Parathyroid adenoma (tissue), 2 donors: ENCODE data around the gene CA11.
"Not testable (repeated sequence)": the region's sequence is repeated elsewhere in the genome, so short reads cannot be mapped to it uniquely, and the experiment has no call there.

Experiments used
- H2AFZ ChIP-seq: fragments of 300-600 bp; sonication (generic); one replicate; pipeline ENCODE4 v1.7.0; 2017; ENCODE audit warnings: antibody characterized with exemption, mild to moderate bottlenecking
- H3K27ac ChIP-seq: fragments of 300-600 bp; sonication (generic); one replicate; pipeline ENCODE4 v1.7.0; 2017
- H3K27me3 ChIP-seq: fragments of 300-600 bp; sonication (generic); one replicate; pipeline ENCODE4 v1.7.0; 2017; ENCODE audit warnings: low read length; ENCODE audit not compliant: control insufficient read depth, insufficient read depth
- H3K36me3 ChIP-seq: fragments of 300-600 bp; sonication (generic); one replicate; pipeline ENCODE4 v1.7.0; 2017; ENCODE audit warnings: low read length; ENCODE audit not compliant: control insufficient read depth, insufficient read depth
- H3K4me1 ChIP-seq: fragments of 300-600 bp; sonication (generic); one replicate; pipeline ENCODE4 v1.7.0; 2017; ENCODE audit warnings: control low read depth
- H3K4me2 ChIP-seq: fragments of 300-600 bp; sonication (generic); one replicate; pipeline ENCODE4 v1.7.0; 2017; ENCODE audit warnings: low read length
- H3K4me3 ChIP-seq: fragments of 300-600 bp; sonication (generic); one replicate; pipeline ENCODE4 v1.7.0; 2017; ENCODE audit warnings: low read depth, low read length
- H3K79me2 ChIP-seq: fragments of 300-600 bp; sonication (generic); one replicate; pipeline ENCODE4 v1.7.0; 2017; ENCODE audit warnings: control low read depth
- H3K9ac ChIP-seq: fragments of 300-600 bp; sonication (generic); one replicate; pipeline ENCODE4 v1.7.0; 2017; ENCODE audit warnings: mild to moderate bottlenecking
- H3K9me3 ChIP-seq: fragments of 300-600 bp; sonication (generic); one replicate; pipeline ENCODE4 v1.7.0; 2017; ENCODE audit warnings: low read length; ENCODE audit not compliant: control insufficient read depth
- TF ChIP-seq, protein P1 (sequence below): fragments of 300-600 bp; sonication (generic); IDR thresholded peaks from one replicate; pipeline ENCODE4 v1.7.0; 2017; ENCODE audit warnings: antibody characterized with exemption, mild to moderate bottlenecking
- donor health status: primary hyperparathyroidism.

The CA11 gene

DNA sequence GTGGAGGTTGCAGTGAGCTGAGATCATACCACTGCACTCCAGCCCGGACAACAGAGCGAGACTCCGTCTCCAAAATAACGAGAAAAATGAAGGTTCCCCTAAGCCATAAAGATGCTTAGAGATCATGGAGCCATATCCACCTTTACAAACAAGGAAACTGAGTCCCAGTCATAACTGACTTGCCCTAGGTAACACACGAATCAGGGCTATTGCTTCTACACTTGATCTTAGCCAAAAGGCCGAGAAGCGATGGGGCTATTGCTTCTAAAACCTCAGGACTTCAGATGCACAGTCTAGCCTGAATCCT lies 12.0 kb downstream of the CA11 start:
- peak overlapping the region; percentile 57 for H3K4me3 ChIP-seq
- peak overlapping the region; percentile 64 for H3K4me2 ChIP-seq
- no peaks in the 10 kb centered on the region for H3K79me2 ChIP-seq
- H3K4me1 ChIP-seq = peaks cover 50% of the 10 kb centered on the region
- H3K9ac ChIP-seq = no peak overlapping the region
- H3K36me3 ChIP-seq = no peaks in the 10 kb centered on the region
- H3K27me3 ChIP-seq = no peaks in the 10 kb centered on the region
- H2AFZ ChIP-seq = no peak overlapping the region
- H3K27ac ChIP-seq = peak overlapping the region; percentile 99
- TF ChIP-seq, protein P1, sequence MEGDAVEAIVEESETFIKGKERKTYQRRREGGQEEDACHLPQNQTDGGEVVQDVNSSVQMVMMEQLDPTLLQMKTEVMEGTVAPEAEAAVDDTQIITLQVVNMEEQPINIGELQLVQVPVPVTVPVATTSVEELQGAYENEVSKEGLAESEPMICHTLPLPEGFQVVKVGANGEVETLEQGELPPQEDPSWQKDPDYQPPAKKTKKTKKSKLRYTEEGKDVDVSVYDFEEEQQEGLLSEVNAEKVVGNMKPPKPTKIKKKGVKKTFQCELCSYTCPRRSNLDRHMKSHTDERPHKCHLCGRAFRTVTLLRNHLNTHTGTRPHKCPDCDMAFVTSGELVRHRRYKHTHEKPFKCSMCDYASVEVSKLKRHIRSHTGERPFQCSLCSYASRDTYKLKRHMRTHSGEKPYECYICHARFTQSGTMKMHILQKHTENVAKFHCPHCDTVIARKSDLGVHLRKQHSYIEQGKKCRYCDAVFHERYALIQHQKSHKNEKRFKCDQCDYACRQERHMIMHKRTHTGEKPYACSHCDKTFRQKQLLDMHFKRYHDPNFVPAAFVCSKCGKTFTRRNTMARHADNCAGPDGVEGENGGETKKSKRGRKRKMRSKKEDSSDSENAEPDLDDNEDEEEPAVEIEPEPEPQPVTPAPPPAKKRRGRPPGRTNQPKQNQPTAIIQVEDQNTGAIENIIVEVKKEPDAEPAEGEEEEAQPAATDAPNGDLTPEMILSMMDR = no peak
- no peaks in the 10 kb centered on the region for H3K9me3 ChIP-seq

DNA sequence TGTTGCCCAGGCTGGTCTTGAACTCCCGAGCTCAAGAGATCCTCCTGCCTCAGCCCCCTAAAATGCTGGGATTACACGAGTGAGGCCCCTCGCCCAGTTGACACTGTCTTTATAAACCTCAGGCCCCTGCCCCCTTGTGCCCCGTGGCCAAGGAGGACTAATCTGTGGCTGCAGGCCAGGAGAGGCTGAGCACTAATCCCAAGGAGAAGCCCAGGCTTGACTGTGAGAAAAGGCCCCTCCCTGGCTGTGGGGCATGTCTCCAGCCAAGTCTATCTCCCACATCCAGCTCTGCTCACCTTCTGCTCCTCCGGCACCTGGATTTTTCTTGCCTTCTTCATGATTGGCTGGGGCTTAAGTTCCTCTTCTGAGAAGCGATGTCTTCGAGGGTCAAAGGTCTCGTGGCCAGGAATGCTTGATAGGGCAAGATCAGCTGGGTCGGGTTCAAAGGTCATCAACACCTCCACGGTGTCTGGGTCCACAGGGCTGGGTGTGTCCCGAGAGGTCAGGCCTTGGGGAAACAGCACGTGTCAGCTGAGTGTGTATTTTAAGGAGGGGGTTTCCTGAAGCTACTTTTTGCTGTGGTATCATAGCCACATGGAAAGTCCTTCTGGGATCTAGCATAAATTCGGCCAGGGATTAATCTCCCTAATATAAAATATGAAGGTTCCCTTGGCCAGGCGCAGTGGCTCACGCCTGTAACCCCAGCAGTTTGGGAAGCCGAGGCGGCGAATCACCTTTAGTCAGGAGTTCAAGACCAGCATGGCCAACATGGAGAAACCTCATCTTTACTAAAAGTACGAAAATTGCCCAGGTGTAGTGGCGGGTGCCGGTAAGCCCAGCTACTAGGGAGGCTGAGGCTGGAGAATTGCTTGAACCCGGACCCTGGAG lies 12.6 kb downstream of the CA11 start:
- TF ChIP-seq, protein P1 = no peak
- Histone ChIP-seq H3K9me3 (no peaks in the 10 kb centered on the region), H3K4me2 (peak overlapping the region; percentile 64), H3K36me3 (no peaks in the 10 kb centered on the region), H3K27me3 (no peaks in the 10 kb centered on the region), H3K9ac (no peak overlapping the region), H2AFZ (no peak overlapping the region), H3K4me3 (peak overlapping the region; percentile 57), H3K79me2 (no peaks in the 10 kb centered on the region), H3K27ac (peak overlapping the region; percentile 99), H3K4me1 (peaks cover 45% of the 10 kb centered on the region)

DNA sequence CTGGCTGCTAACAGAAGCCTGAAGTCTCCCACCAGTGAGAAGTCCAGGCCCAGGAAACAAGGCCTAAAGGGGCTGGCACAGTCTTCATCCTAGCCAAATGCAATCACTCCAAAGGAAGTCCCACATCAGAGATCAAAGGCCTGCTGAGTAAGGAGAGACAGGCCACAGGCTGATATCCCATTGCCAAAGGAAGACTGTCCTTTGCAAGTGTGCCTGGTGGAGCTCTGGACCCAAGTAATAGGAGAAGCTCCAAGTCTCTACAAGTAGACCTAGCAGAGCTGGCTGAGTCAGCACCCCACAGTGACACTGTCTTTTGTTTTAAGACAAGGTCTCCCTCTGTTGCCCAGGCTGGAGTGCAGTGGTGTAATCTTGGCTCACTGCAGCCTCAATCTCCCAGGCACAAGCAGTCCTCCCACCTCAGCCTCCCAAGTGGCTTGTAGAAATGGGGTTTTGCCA lies 13.3 kb downstream of the CA11 start:
- H3K79me2 ChIP-seq = no peaks in the 10 kb centered on the region
- H3K27me3 ChIP-seq = no peaks in the 10 kb centered on the region
- no peak overlapping the region for H3K9ac ChIP-seq
- peak overlapping the region; percentile 64 for H3K4me2 ChIP-seq
- H3K4me1 ChIP-seq = peaks cover 44% of the 10 kb centered on the region
- no peaks in the 10 kb centered on the region for H3K36me3 ChIP-seq
- H3K9me3 ChIP-seq = no peaks in the 10 kb centered on the region
- H2AFZ ChIP-seq = no peak overlapping the region
- H3K27ac ChIP-seq = peak overlapping the region; percentile 99
- no peak overlapping the region for H3K4me3 ChIP-seq
- TF ChIP-seq, protein P1 = no peak

DNA sequence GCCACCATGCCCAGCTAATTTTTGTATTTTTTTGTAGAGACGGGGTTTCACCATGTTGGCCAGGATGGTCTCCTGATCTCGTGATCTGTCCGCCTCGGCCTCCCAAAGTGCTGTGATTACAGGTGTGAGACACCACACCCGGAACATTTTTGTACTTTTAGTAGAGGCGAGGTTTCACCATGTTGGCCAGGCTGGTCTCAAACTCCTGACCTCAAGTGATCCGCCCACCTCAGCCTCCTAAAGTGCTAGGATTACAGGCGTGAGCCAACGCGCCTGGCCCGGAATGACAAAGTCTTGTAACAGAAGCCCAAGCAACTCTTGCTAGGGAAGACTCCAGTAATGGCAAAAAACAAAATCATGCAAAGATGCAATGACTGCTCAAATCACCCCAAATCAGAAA lies 13.7 kb downstream of the CA11 start:
- Histone ChIP-seq H3K27ac (peak overlapping the region; percentile 99), H3K4me1 (peaks cover 44% of the 10 kb centered on the region), H3K4me2 (peak overlapping the region; percentile 47)
- H3K27me3 ChIP-seq, H3K36me3 ChIP-seq, H3K79me2 ChIP-seq, H3K9me3 ChIP-seq, H3K4me3 ChIP-seq, H2AFZ ChIP-seq, H3K9ac ChIP-seq: not testable (repeated sequence)

DNA sequence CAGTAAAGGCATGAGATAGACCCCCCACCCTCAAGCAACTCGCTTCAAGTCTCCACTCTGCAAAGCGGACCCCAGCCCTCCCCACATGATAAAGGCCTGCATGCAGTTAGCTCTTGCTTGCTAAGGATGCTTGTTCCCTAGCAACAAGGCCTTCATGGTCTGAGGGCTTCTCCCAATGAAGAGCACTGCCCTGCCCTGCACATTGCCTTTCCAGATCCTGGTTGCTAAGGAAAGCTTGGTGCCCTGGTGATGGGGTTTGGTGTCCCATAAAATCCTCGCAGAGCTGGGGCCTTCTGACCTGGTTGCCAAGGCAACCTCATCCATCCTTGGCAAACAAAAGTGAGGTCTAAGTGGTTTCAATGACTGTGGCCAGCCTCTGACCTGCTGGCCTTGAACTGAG lies 14.8 kb downstream of the CA11 start:
- H3K4me1 ChIP-seq = peaks cover 44% of the 10 kb centered on the region
- no peaks in the 10 kb centered on the region for H3K36me3 ChIP-seq
- no peak overlapping the region for H2AFZ ChIP-seq
- H3K4me3 ChIP-seq = no peak overlapping the region
- no peaks in the 10 kb centered on the region for H3K27me3 ChIP-seq
- no peaks in the 10 kb centered on the region for H3K79me2 ChIP-seq
- no peak overlapping the region for H3K4me2 ChIP-seq
- H3K9me3 ChIP-seq = no peaks in the 10 kb centered on the region
- H3K27ac ChIP-seq = peak overlapping the region; percentile 75
- no peak overlapping the region for H3K9ac ChIP-seq
- TF ChIP-seq, protein P1 = no peak
